ENCODE results near the gene ARSD.
"Not testable (repeated sequence)": the region's sequence is repeated elsewhere in the genome, so short reads cannot be mapped to it uniquely, and the experiment has no call there.

ARSD gene

GRCh38 chrX:2892816-2893215 lies 36.3 kb downstream of the ARSD start:
- H3K9ac ChIP-seq (ENCODE audit: low read length), result no peak overlapping the region
- no peaks in the 10 kb centered on the region for H3K9me3 ChIP-seq (ENCODE audit: control insufficient read depth, low read length)
- H4K8ac ChIP-seq (ENCODE audit: low read length), result no peak overlapping the region
- H3K4me1 ChIP-seq (ENCODE audit: control insufficient read depth, insufficient read depth, low read depth, low read length), result peaks cover 5% of the 10 kb centered on the region
- H3K23ac ChIP-seq (ENCODE audit: low read length in 2 of 2), result no peak overlapping the region
- no peak overlapping the region for H3K4ac ChIP-seq (ENCODE audit: low read depth in 1 of 2, low read length in 2 of 2)
- H3K18ac ChIP-seq (ENCODE audit: low read depth in 1 of 2, low read length in 2 of 2), result no peak overlapping the region
- no peak overlapping the region for H4K91ac ChIP-seq (ENCODE audit: low read length)
- no peak overlapping the region for H2BK5ac ChIP-seq (ENCODE audit: low read depth, low read length, poor library complexity, severe bottlenecking)
- DNase-seq, result no peak
- no peak overlapping the region for H2AFZ ChIP-seq (ENCODE audit: low read depth, low read length)
- no peaks in the 10 kb centered on the region for H3K36me3 ChIP-seq (ENCODE audit: control insufficient read depth in 1 of 2, insufficient read depth in 2 of 2, low read depth in 1 of 2, low read length in 2 of 2)
- H2BK120ac ChIP-seq (ENCODE audit: low read depth, low read length), result no peak overlapping the region
- H3K4me3 ChIP-seq (ENCODE audit: insufficient read depth in 1 of 2, low read depth in 1 of 2, low read length in 2 of 2), result no peak overlapping the region
- no peak overlapping the region for H3K4me2 ChIP-seq (ENCODE audit: low read length, poor library complexity, severe bottlenecking)
- no peak overlapping the region for H2BK15ac ChIP-seq (ENCODE audit: low read depth, poor library complexity, severe bottlenecking)
- H2BK12ac ChIP-seq (ENCODE audit: low read length in 2 of 2), result peak overlapping the region in 1 of 2 experiments; percentile 2
- WGBS, result 94% methylated on average over 3 of the region's 5 CpGs
- H2AK5ac ChIP-seq (ENCODE audit: low read length, severe bottlenecking), result no peak overlapping the region
- no peak overlapping the region for H3K14ac ChIP-seq (ENCODE audit: low read length in 2 of 2)
- H3K79me1 ChIP-seq (replicated peaks; ENCODE audit: low read length, poor library complexity, severe bottlenecking), result no peaks in the 10 kb centered on the region
- peaks cover 0 to 21% of the 10 kb centered on the region in 2 experiments for H3K27me3 ChIP-seq (ENCODE audit: control insufficient read depth in 1 of 2, insufficient read depth in 1 of 2, low read length in 2 of 2)
- H3K27ac ChIP-seq (ENCODE audit: low read length, poor library complexity, severe bottlenecking), result no peak overlapping the region

GRCh38 chrX:2890536-2891460 lies 38.3 kb downstream of the ARSD start:
- not testable (repeated sequence) for H3K18ac ChIP-seq (ENCODE audit: low read depth in 1 of 2, low read length in 2 of 2); H3K14ac ChIP-seq (ENCODE audit: low read length in 2 of 2); H2BK12ac ChIP-seq (ENCODE audit: low read length in 2 of 2); H3K4me2 ChIP-seq (ENCODE audit: low read length, poor library complexity, severe bottlenecking); DNase-seq; H2BK15ac ChIP-seq (ENCODE audit: low read depth, poor library complexity, severe bottlenecking); H3K27ac ChIP-seq (ENCODE audit: low read length, poor library complexity, severe bottlenecking); H3K4ac ChIP-seq (ENCODE audit: low read depth in 1 of 2, low read length in 2 of 2); H4K8ac ChIP-seq (ENCODE audit: low read length); H3K4me1 ChIP-seq (ENCODE audit: control insufficient read depth, insufficient read depth, low read depth, low read length); H2AK5ac ChIP-seq (ENCODE audit: low read length, severe bottlenecking); H3K9ac ChIP-seq (ENCODE audit: low read length); H2BK120ac ChIP-seq (ENCODE audit: low read depth, low read length); H3K36me3 ChIP-seq (ENCODE audit: control insufficient read depth in 1 of 2, insufficient read depth in 2 of 2, low read depth in 1 of 2, low read length in 2 of 2); H3K9me3 ChIP-seq (ENCODE audit: control insufficient read depth, low read length); H2AFZ ChIP-seq (ENCODE audit: low read depth, low read length); H2BK5ac ChIP-seq (ENCODE audit: low read depth, low read length, poor library complexity, severe bottlenecking); H3K23ac ChIP-seq (ENCODE audit: low read length in 2 of 2); H4K91ac ChIP-seq (ENCODE audit: low read length); H3K79me1 ChIP-seq (replicated peaks; ENCODE audit: low read length, poor library complexity, severe bottlenecking)
- peak overlapping the region in 1 of 2 experiments; percentile 83 for H3K4me3 ChIP-seq (ENCODE audit: insufficient read depth in 1 of 2, low read depth in 1 of 2, low read length in 2 of 2)
- peaks cover 0 to 11% of the 10 kb centered on the region in 2 experiments for H3K27me3 ChIP-seq (ENCODE audit: control insufficient read depth in 1 of 2, insufficient read depth in 1 of 2, low read length in 2 of 2)
- WGBS, result 59% methylated on average over 19 of the region's 22 CpGs

- H3K27me3 ChIP-seq (ENCODE audit: control insufficient read depth in 1 of 2, insufficient read depth in 1 of 2, low read length in 2 of 2), result not testable (repeated sequence)
Measured at GRCh38 chrX:2889706-2890490, 39.2 kb downstream of the ARSD start.

GRCh38 chrX:2889045-2889605 lies 40.0 kb downstream of the ARSD start:
- 86% methylated on average over 8 of the region's 11 CpGs for WGBS
- no peak overlapping the region for H2AFZ ChIP-seq (ENCODE audit: low read depth, low read length)
- no peak overlapping the region for H2BK12ac ChIP-seq (ENCODE audit: low read length in 2 of 2)
- H3K14ac ChIP-seq (ENCODE audit: low read length in 2 of 2), result no peak overlapping the region
- peak overlapping the region in 1 of 2 experiments; percentile 83 for H3K4me3 ChIP-seq (ENCODE audit: insufficient read depth in 1 of 2, low read depth in 1 of 2, low read length in 2 of 2)
- no peak overlapping the region for H2BK5ac ChIP-seq (ENCODE audit: low read depth, low read length, poor library complexity, severe bottlenecking)
- peak overlapping the region; percentile 53 for H3K4me2 ChIP-seq (ENCODE audit: low read length, poor library complexity, severe bottlenecking)
- no peak for DNase-seq
- no peaks in the 10 kb centered on the region for H3K36me3 ChIP-seq (ENCODE audit: control insufficient read depth in 1 of 2, insufficient read depth in 2 of 2, low read depth in 1 of 2, low read length in 2 of 2)
- no peaks in the 10 kb centered on the region for H3K79me1 ChIP-seq (replicated peaks; ENCODE audit: low read length, poor library complexity, severe bottlenecking)
- no peak overlapping the region for H3K27ac ChIP-seq (ENCODE audit: low read length, poor library complexity, severe bottlenecking)
- no peaks in the 10 kb centered on the region for H3K9me3 ChIP-seq (ENCODE audit: control insufficient read depth, low read length)
- no peak overlapping the region for H3K4ac ChIP-seq (ENCODE audit: low read depth in 1 of 2, low read length in 2 of 2)
- H3K4me1 ChIP-seq (ENCODE audit: control insufficient read depth, insufficient read depth, low read depth, low read length), result no peaks in the 10 kb centered on the region
- no peak overlapping the region for H2BK120ac ChIP-seq (ENCODE audit: low read depth, low read length)
- H2BK15ac ChIP-seq (ENCODE audit: low read depth, poor library complexity, severe bottlenecking), result no peak overlapping the region
- H3K23ac ChIP-seq (ENCODE audit: low read length in 2 of 2), result no peak overlapping the region
- peak overlapping the region in 1 of 2 experiments; percentile 12 for H3K18ac ChIP-seq (ENCODE audit: low read depth in 1 of 2, low read length in 2 of 2)
- H3K9ac ChIP-seq (ENCODE audit: low read length), result peak overlapping the region; percentile 79
- H2AK5ac ChIP-seq (ENCODE audit: low read length, severe bottlenecking), result no peak overlapping the region
- no peaks in the 10 kb centered on the region for H3K27me3 ChIP-seq (ENCODE audit: control insufficient read depth in 1 of 2, insufficient read depth in 1 of 2, low read length in 2 of 2)
- no peak overlapping the region for H4K91ac ChIP-seq (ENCODE audit: low read length)
- no peak overlapping the region for H4K8ac ChIP-seq (ENCODE audit: low read length)

More at GRCh38 chrX:2889706-2890490, 39.2 kb downstream of the ARSD start:
- not testable (repeated sequence) for H3K14ac ChIP-seq (ENCODE audit: low read length in 2 of 2); H4K91ac ChIP-seq (ENCODE audit: low read length); H3K18ac ChIP-seq (ENCODE audit: low read depth in 1 of 2, low read length in 2 of 2); H3K36me3 ChIP-seq (ENCODE audit: control insufficient read depth in 1 of 2, insufficient read depth in 2 of 2, low read depth in 1 of 2, low read length in 2 of 2); H2BK120ac ChIP-seq (ENCODE audit: low read depth, low read length); H2BK5ac ChIP-seq (ENCODE audit: low read depth, low read length, poor library complexity, severe bottlenecking); H2BK12ac ChIP-seq (ENCODE audit: low read length in 2 of 2); H4K8ac ChIP-seq (ENCODE audit: low read length); H3K79me1 ChIP-seq (replicated peaks; ENCODE audit: low read length, poor library complexity, severe bottlenecking); H3K23ac ChIP-seq (ENCODE audit: low read length in 2 of 2); H3K9me3 ChIP-seq (ENCODE audit: control insufficient read depth, low read length); H3K4me1 ChIP-seq (ENCODE audit: control insufficient read depth, insufficient read depth, low read depth, low read length); H2AFZ ChIP-seq (ENCODE audit: low read depth, low read length); H2AK5ac ChIP-seq (ENCODE audit: low read length, severe bottlenecking); H3K4ac ChIP-seq (ENCODE audit: low read depth in 1 of 2, low read length in 2 of 2); H2BK15ac ChIP-seq (ENCODE audit: low read depth, poor library complexity, severe bottlenecking); H3K27ac ChIP-seq (ENCODE audit: low read length, poor library complexity, severe bottlenecking)
- peak overlapping the region; percentile 79 for H3K9ac ChIP-seq (ENCODE audit: low read length)
- DNase-seq, result peak; percentile 15
- WGBS, result 45% methylated on average over 14 of the region's 15 CpGs
- peak overlapping the region in 1 of 2 experiments; percentile 83 for H3K4me3 ChIP-seq (ENCODE audit: insufficient read depth in 1 of 2, low read depth in 1 of 2, low read length in 2 of 2)
- peak overlapping the region; percentile 53 for H3K4me2 ChIP-seq (ENCODE audit: low read length, poor library complexity, severe bottlenecking)
